Testis (tissue), 2 donors: ENCODE results near the gene AFAP1L2.

Experiments used
- CTCF ChIP-seq, 3 experiments: fragments of 450-650 bp in 2 of 3; fragments of 200-600 bp in 1 of 3; sonication (generic) in 1 of 3; IDR thresholded peaks; one replicate each; pipeline ENCODE4 v1.5.1; 2016 to 2019; ENCODE audit warnings: antibody characterized with exemption in 3 of 3, mild to moderate bottlenecking in 2 of 3, moderate library complexity in 1 of 3
- POLR2A ChIP-seq: fragments of 450-650 bp; IDR thresholded peaks from one replicate; pipeline ENCODE4 v1.6.1; 2017; ENCODE audit warnings: antibody characterized with exemption, mild to moderate bottlenecking, moderate library complexity

GRCh38 chr10:114412907-114413797, 8.8 kb upstream of the AFAP1L2 start:
- no peak for TF ChIP-seq CTCF (IDR thresholded peaks at IDR 0.05)
- no peak for TF ChIP-seq POLR2A
